ENCODE results near the gene ZNF367.

GRCh38 chr9:96423985-96424336, 5.8 kb upstream of the ZNF367 start:
- TF ChIP-seq CTCF (IDR thresholded peaks at IDR 0.05; ENCODE audit: poor library complexity, severe bottlenecking) (no peak), POLR2AphosphoS5 (IDR thresholded peaks at IDR 0.05) (no peak), EP300 (conservative IDR thresholded peaks at IDR 0.05; ENCODE audit: poor library complexity, severe bottlenecking) (no peak), SMC3 (conservative IDR thresholded peaks at IDR 0.05; ENCODE audit: poor library complexity) (no peak), EZH2 (IDR thresholded peaks at IDR 0.05; ENCODE audit: borderline replicate concordance, insufficient read depth, low read length, poor library complexity, severe bottlenecking) (no peak), TAF1 (IDR thresholded peaks at IDR 0.05; ENCODE audit: low read depth) (no peak), REST (IDR thresholded peaks at IDR 0.05; ENCODE audit: borderline replicate concordance) (no peak), RAD21 (conservative IDR thresholded peaks at IDR 0.05) (no peak)
